ENCODE measurements around the gene PLAU. TPM values are rescaled to one million over a fixed set of nuclear protein-coding genes. Genes with fewer than 3 reads are reported as not detected.
A peak's percentile ranks its signal among the peaks of the same experiment; 100 is the strongest.

The PLAU gene
- total and polyA plus RNA-seq, 8 donors: 1.4 to 29.0 (median 1.9) TPM

- intact Hi-C loops (cut with DNase I): no loop called here
- no peaks in the 10 kb centered on the region for H3K9me3 ChIP-seq
- peak; percentile 12 for ATAC-seq
- peak overlapping the region in 1 of 2 donors; percentile 47 for H3K27ac ChIP-seq
- no peaks in the 10 kb centered on the region for H3K36me3 ChIP-seq
- no peak overlapping the region for H3K4me3 ChIP-seq
- no peak for TF ChIP-seq CTCF (IDR thresholded peaks at IDR 0.05)
- H3K27me3 ChIP-seq: no peaks in the 10 kb centered on the region
- no peak for DNase-seq
- H3K4me1 ChIP-seq: peaks cover 18 to 50% of the 10 kb centered on the region in 2 donors
Measured at GRCh38 chr10:73876566-73876965, 34.4 kb upstream of the PLAU start.

DNA sequence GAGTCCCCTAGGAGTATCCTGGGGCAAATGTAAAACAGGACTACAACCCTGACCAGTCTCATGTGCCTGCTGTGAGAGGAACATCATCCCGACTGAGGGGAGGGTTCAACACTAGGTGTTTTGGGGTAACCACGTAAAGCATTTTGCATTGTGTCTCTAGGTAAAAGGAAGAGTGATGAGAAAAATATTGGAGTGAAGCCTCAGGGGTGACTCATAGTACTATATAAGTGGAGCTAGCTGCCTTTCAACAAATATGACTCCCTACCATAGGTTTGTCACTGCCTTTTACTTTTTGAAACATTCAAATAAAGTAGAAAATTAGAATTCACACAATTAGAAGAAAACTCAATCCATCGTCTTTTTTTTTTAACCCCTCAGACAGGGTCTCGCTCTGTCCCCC, 34.0 kb upstream of the PLAU start:
- Histone ChIP-seq H3K27me3 (no peaks in the 10 kb centered on the region), H3K4me1 (peaks cover 17 to 46% of the 10 kb centered on the region in 2 donors), H3K4me3 (no peak overlapping the region), H3K27ac (no peak overlapping the region), H3K36me3 (no peaks in the 10 kb centered on the region), H3K9me3 (no peaks in the 10 kb centered on the region)
- no peak for TF ChIP-seq CTCF (IDR thresholded peaks at IDR 0.05)
- intact Hi-C loops (cut with DNase I): no loop called here
- DNase-seq (no peak), ATAC-seq (no peak)

- Histone ChIP-seq H3K36me3 (no peaks in the 10 kb centered on the region), H3K4me3 (no peak overlapping the region), H3K9me3 (no peaks in the 10 kb centered on the region), H3K27me3 (no peaks in the 10 kb centered on the region), H3K4me1 (peaks cover 10 to 39% of the 10 kb centered on the region in 2 donors), H3K27ac (no peak overlapping the region)
- DNase-seq: no peak
- intact Hi-C loops (cut with DNase I): loop anchor here in 1 of 2 donors (2.0 kb wide), 1 partner anchor 29 kb away; no protein-coding TSS in a partner anchor
- TF ChIP-seq CTCF (IDR thresholded peaks at IDR 0.05): no peak
- no peak for ATAC-seq
Measured at GRCh38 chr10:73877533-73878160, 33.3 kb upstream of the PLAU start.

DNA sequence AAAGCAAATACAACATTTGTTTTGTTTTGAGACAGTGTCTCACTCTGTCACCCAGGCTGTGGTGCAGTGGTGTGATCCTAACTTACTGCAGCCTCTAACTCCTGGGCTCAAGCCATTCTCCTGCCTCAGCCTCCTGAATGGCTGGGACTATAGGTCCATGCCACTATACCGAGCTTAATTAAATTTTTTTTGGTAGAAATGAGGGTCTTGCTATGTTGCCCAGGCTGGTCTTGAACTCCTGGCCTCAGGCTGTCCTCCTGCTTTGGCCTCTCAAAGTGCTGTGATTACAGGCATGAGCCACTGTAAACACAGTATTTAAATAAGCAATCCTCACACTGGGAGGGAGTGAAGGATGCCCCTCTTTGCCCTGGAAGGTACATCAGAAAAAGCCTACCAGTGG, 32.6 kb upstream of the PLAU start:
- no peak for ATAC-seq
- Histone ChIP-seq H3K27me3 (no peaks in the 10 kb centered on the region), H3K4me3 (no peak overlapping the region), H3K9me3 (no peaks in the 10 kb centered on the region), H3K36me3 (no peaks in the 10 kb centered on the region), H3K4me1 (peaks cover 3 to 32% of the 10 kb centered on the region in 2 donors), H3K27ac (no peak overlapping the region)
- TF ChIP-seq CTCF (IDR thresholded peaks at IDR 0.05): no peak
- DNase-seq: no peak
- intact Hi-C loops (cut with DNase I): loop anchor here in 1 of 2 donors (2.0 kb wide), 1 partner anchor 30 kb away; no protein-coding TSS in a partner anchor

GRCh38 chr10:73879296-73880173, 31.4 kb upstream of the PLAU start:
- Histone ChIP-seq H3K36me3 (no peaks in the 10 kb centered on the region), H3K9me3 (no peaks in the 10 kb centered on the region), H3K27ac (no peak overlapping the region), H3K4me3 (no peak overlapping the region), H3K4me1 (peaks cover 3 to 31% of the 10 kb centered on the region in 2 donors), H3K27me3 (no peaks in the 10 kb centered on the region)
- ATAC-seq (peak; percentile 91), DNase-seq (peak; percentile 62 to 98 (median 86))
- TF ChIP-seq CTCF (IDR thresholded peaks at IDR 0.05): peak; percentile 86 to 98
- intact Hi-C loops (cut with DNase I): loop anchor here in 1 of 2 donors (2.0 kb wide), 1 partner anchor 31 kb away; no protein-coding TSS in a partner anchor
